Hepatocyte (in vitro differentiated cells): ENCODE data around the gene ZC3H7A. TPM values are rescaled to one million over a fixed set of nuclear protein-coding genes. Genes with fewer than 3 reads are reported as not detected.

ENCODE experiments used
- DNase-seq: peaks from one replicate; pipeline ENCODE4 v3.0.0-alpha.2; 2016; ENCODE audit warnings: low spot score
- H2AFZ ChIP-seq: fragments of 200-600 bp; sonication (generic); 2 replicates; pipeline ENCODE4 v1.6.0; 2016; ENCODE audit warnings: antibody characterized with exemption, mild to moderate bottlenecking
- H3K27ac ChIP-seq: fragments of 200-600 bp; sonication (generic); 2 replicates; pipeline ENCODE4 v1.5.1; 2016; ENCODE audit warnings: mild to moderate bottlenecking
- H3K27me3 ChIP-seq: fragments of 200-600 bp; sonication (generic); 2 replicates; pipeline ENCODE4 v1.6.1; 2016
- H3K36me3 ChIP-seq: fragments of 200-600 bp; sonication (generic); replicated peaks from 2 replicates; pipeline ENCODE4 v1.5.1; 2016; ENCODE audit warnings: low read depth; ENCODE audit not compliant: insufficient read depth
- H3K4me1 ChIP-seq: fragments of 200-600 bp; sonication (generic); 2 replicates; pipeline ENCODE4 v1.5.1; 2016; ENCODE audit warnings: mild to moderate bottlenecking, moderate library complexity; ENCODE audit not compliant: insufficient read depth
- H3K4me2 ChIP-seq: fragments of 200-600 bp; sonication (generic); 2 replicates; pipeline ENCODE4 v1.6.0; 2016
- H3K4me3 ChIP-seq: fragments of 200-600 bp; sonication (generic); 2 replicates; pipeline ENCODE4 v1.5.1; 2016; ENCODE audit warnings: mild to moderate bottlenecking
- H3K79me2 ChIP-seq: fragments of 200-600 bp; sonication (generic); 2 replicates; pipeline ENCODE4 v1.6.0; 2017; ENCODE audit warnings: mild to moderate bottlenecking
- H3K9me2 ChIP-seq: fragments of 200-600 bp; sonication (generic); replicated peaks from 2 replicates; pipeline ENCODE4 v1.6.0; 2017; ENCODE audit warnings: mild to moderate bottlenecking; ENCODE audit not compliant: insufficient read depth
- H3K9me3 ChIP-seq: fragments of 200-600 bp; sonication (generic); 2 replicates; pipeline ENCODE4 v1.5.1; 2016; ENCODE audit warnings: low read depth, mild to moderate bottlenecking
- H4K20me1 ChIP-seq: fragments of 200-600 bp; sonication (generic); 2 replicates; pipeline ENCODE4 v1.6.0; 2016; ENCODE audit warnings: mild to moderate bottlenecking; ENCODE audit not compliant: insufficient read depth, poor library complexity, severe bottlenecking
- CTCF ChIP-seq: fragments of 200-600 bp; sonication (generic); IDR thresholded peaks from 2 replicates; pipeline ENCODE4 v1.5.1; 2016; ENCODE audit warnings: antibody characterized with exemption, mild to moderate bottlenecking; ENCODE audit not compliant: poor library complexity
- EZH2 ChIP-seq: fragments of 200-600 bp; sonication (generic); IDR thresholded peaks from 2 replicates; pipeline ENCODE4 v1.6.1; 2016; ENCODE audit warnings: antibody characterized with exemption, mild to moderate bottlenecking, borderline replicate concordance
- EZH2phosphoT487 ChIP-seq: fragments of 200-600 bp; sonication (generic); IDR thresholded peaks from one replicate; pipeline ENCODE4 v1.6.1; 2018; ENCODE audit warnings: antibody characterized with exemption, mild to moderate bottlenecking, low read depth, moderate library complexity; ENCODE audit not compliant: unreplicated experiment, severe bottlenecking
- WGBS: methylation state at CpG from one replicate; pipeline ENCODE4 v1.1.6; 2016; ENCODE audit warnings: low lambda C conversion rate; ENCODE audit errors: missing lambda C conversion rate; 5-methylcytosine and 5-hydroxymethylcytosine counted together
- polyA plus RNA-seq: library from polyadenylated mRNA; unstranded; fragments of >200 nt; fragmentation: Nextera tagmentation; extraction: Ambion mirVana; gene quantifications from 2 replicates; pipeline ENCODE4 v1.2.1, GENCODE V29; 2016
- total RNA-seq: library from RNA; depleted of rRNA; stranded (reverse); fragments of >200 nt; gene quantifications from 2 replicates; pipeline ENCODE4 v1.2.3, GENCODE V29; 2014

The ZC3H7A gene
- total and polyA plus RNA-seq, 2 experiments from 2014 or later: 34.9 to 40.3 TPM

GRCh38 chr16:11748404-11749254 is 48.4 kb downstream of the ZC3H7A start:
- WGBS: 74% methylated on average over 13 of the region's 13 CpGs
- peak overlapping the region; percentile 68 for H3K4me2 ChIP-seq

GRCh38 chr16:11747949-11748403 is 49.1 kb downstream of the ZC3H7A start:
- no peaks in the 10 kb centered on the region for H3K9me3 ChIP-seq
- no peaks in the 10 kb centered on the region for H3K36me3 ChIP-seq
- peaks cover 31% of the 10 kb centered on the region for H3K4me1 ChIP-seq
- H3K4me2 ChIP-seq: peak overlapping the region; percentile 68
- H4K20me1 ChIP-seq: no peaks in the 10 kb centered on the region
- H3K9me2 ChIP-seq: no peaks in the 10 kb centered on the region
- no peak for TF ChIP-seq EZH2
- TF ChIP-seq EZH2phosphoT487: no peak
- no peak for TF ChIP-seq CTCF
- H3K4me3 ChIP-seq: peak overlapping the region; percentile 3
- H2AFZ ChIP-seq: no peak overlapping the region
- no peaks in the 10 kb centered on the region for H3K27me3 ChIP-seq
- WGBS: 76% methylated on average over 7 of the region's 7 CpGs
- H3K27ac ChIP-seq: peak overlapping the region; percentile 91
- no peaks in the 10 kb centered on the region for H3K79me2 ChIP-seq
- DNase-seq: no peak

More at GRCh38 chr16:11748404-11749254, 48.4 kb downstream of the ZC3H7A start:
- peaks cover 25% of the 10 kb centered on the region for H3K4me1 ChIP-seq
- H3K9me3 ChIP-seq: no peaks in the 10 kb centered on the region
- TF ChIP-seq EZH2 (no peak), EZH2phosphoT487 (no peak), CTCF (no peak)
- H3K4me3 ChIP-seq: no peak overlapping the region
- H4K20me1 ChIP-seq: no peaks in the 10 kb centered on the region
- H3K79me2 ChIP-seq: peaks cover under 1% of the 10 kb centered on the region
- peak overlapping the region; percentile 91 for H3K27ac ChIP-seq
- no peak overlapping the region for H2AFZ ChIP-seq
- no peaks in the 10 kb centered on the region for H3K9me2 ChIP-seq
- H3K36me3 ChIP-seq: no peaks in the 10 kb centered on the region
- peak; percentile 58 for DNase-seq
- no peaks in the 10 kb centered on the region for H3K27me3 ChIP-seq

GRCh38 chr16:11744075-11744470 is 53.0 kb downstream of the ZC3H7A start:
- Histone ChIP-seq H3K4me1 (peaks cover 41% of the 10 kb centered on the region), H2AFZ (no peak overlapping the region), H3K4me2 (peak overlapping the region; percentile 68), H3K4me3 (no peak overlapping the region), H3K9me2 (no peaks in the 10 kb centered on the region), H3K79me2 (peaks cover 32% of the 10 kb centered on the region), H4K20me1 (peaks cover 25% of the 10 kb centered on the region), H3K27ac (peak overlapping the region; percentile 94), H3K27me3 (no peaks in the 10 kb centered on the region), H3K9me3 (no peaks in the 10 kb centered on the region), H3K36me3 (no peaks in the 10 kb centered on the region)
- DNase-seq: no peak
- no peak for TF ChIP-seq EZH2
- TF ChIP-seq CTCF: no peak
- TF ChIP-seq EZH2phosphoT487: no peak
- WGBS: 74% methylated on average over 5 of the region's 5 CpGs
